ENCODE results near the gene CIAO3. TPM values are rescaled to one million over a fixed set of nuclear protein-coding genes. Genes with fewer than 3 reads are reported as not detected.

Gene CIAO3
- total RNA-seq, 1 experiment from 2014 or later, result 27.1 TPM

DNA sequence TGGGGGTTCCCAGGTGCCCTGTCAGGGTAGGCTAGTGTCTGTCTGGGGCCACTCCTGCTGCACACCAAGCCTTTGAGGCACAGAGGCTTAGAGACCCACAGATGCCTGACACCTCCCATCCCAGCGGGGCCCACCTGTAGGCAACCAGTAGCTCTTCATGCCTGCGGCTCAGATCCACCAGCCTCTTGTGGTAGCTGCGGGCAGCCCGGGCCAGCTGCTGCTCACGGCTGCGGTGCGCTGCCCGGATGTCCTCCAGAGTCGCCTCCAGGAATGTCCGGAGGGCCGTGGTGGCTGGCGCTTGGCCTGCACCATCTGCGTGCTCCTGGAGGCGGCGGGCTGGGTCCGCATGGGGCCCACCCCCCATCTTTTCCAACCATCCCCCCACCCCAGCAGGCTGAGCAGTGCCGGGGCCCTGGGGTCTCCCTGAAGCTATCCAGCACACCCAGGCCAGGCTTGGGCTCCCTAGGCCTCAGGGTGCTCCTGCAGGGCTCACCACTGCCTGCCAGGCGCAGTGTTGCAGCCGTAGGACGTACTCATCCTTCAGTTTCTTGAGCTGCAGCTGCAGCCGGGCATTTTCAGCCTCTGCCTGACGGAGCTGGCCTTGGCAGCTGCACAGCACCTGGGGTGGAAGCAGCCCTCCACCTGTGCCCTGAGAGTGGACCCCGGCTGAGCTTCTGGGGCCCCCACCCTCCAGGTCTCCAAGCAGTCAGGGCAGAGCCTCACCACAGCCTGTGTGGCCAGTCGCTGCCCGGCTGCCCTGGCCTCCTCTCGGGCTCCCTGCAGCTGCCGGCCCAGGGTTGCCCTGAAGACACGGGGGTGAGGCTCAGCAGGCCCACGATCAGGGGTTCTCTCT lies 16.4 kb downstream of the CIAO3 start:
- no peak for DNase-seq (ENCODE audit: low read depth)

DNA sequence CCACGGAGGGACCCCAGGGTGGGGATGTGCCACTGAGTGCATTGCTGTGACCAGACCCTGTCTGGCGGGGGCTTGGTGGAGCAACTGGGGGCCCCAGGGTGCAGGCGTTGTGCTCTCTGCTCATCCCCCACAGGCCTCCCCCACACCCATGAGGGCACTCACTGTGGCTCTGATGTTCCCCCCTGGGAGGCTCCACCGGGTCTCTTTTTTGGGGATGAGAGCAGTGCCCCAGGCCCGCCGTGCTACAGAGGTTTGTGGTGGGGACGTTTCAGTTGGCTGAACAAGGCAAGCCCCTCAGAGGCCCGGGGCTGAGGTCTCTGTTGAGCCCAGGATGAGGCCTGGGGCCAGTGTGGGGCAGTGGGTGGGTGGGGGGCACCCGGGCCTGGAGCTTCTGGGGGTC lies 17.1 kb downstream of the CIAO3 start:
- DNase-seq (ENCODE audit: low read depth), result no peak

DNA sequence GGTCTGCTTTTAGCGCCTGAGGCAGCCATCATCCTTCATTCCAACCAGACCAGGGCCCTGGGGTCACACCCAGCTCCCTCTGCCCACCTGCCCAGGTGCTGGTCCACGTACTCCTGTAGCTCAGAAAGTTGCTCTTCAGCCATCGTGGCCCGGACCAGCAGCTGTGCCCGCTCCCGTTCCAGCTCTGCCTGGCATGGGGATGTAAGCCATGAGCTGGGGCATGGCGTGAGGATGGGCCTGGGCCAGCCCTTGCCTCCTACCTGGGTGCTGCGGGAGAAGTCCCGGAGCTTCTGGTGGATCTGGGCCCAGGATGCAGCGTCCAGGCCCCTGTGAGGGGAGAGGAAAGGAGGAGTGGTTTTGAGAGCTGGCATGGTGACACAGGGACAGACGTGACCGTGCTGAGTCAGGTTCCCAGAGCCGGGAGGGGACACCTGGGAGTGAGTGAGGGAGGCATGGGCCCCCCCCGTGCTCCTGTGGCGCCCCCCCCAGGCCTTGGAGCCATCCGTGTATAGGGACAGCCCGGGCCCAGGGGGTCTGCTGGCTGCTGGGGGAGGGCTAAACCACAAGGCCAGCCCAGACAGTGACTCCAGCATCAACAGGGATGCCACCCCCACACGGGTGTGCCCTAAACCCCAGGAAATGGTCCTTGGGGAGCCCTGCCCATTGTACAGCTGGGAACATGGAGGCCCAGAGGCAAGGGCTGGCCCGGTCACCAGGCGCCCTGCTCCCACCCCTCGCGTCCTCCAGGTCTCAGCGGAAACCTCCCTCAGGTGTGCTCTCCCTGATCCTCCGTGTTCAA lies 17.8 kb downstream of the CIAO3 start:
- no peak for DNase-seq (ENCODE audit: low read depth)

DNA sequence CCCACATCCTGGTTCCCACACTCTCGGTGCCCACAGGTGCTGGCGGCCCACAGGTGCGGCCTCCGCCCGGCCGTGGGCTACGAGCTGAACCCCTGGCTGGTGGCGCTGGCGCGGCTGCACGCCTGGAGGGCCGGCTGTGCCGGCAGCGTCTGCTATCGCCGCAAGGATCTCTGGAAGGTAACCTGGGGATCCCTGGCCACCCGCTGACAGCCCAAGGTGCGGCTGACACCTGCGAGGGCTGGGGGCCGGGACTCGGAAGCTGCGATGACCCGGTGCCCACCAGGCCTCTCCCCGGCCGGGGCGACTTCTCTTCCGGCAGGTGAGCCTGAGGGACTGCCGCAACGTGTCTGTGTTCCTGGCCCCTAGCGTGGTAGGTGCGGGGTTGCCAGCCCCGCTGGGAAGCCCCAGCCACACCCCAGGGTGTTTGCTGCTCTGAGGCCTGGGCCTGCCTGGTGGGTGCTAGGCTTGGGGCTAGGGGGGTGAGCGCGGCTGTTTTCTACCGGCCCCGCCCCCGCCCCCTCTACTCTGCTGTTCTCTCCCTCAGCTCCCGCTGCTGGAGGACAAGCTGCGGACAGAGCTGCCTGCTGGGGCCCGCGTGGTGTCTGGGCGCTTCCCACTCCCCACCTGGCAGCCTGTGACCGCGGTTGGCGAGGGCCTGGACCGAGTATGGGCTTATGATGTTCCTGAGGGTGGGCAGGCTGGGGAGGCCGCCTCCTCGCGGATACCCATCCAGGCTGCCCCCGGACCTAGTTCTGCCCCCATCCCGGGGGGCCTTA lies 18.8 kb downstream of the CIAO3 start:
- no peak for DNase-seq (ENCODE audit: low read depth)

DNA sequence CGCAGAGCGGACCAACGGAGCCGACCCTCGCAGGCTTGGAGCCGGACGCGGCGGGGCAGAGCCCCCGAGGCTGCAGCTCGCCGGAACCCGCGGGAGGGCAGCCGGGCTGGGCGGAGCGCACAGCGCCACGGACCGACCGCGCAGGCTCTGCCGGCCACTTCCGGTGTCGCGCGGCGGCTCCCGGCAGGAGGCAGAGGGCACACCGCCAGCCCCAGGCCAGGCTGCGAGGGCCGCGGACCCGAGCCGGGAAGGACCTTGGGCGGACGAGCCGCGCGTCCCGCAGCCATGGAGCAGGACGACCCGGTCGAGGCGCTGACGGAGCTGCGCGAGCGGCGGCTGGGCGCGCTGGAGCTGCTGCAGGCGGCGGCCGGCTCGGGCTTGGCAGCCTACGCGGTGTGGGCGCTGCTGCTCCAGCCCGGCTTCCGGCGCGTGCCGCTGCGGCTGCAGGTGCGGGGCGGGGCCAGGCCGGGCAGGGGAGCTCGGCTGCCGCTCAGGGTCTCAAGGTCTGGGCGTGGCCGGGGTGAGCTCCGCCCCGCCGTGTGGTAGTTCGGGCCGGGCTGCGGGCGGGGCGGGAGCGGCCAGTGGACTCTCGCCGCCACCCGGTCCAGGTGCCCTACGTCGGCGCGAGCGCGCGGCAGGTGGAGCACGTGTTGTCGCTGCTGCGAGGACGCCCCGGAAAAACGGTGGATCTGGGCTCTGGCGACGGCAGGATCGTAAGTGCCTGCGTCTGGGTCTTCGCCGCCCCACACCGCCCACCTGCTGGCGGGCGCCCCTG lies 19.6 kb downstream of the CIAO3 start, which contains the start of gene ANTKMT:
ANTKMT (plus strand) TSS at position 157 of the 775 bp plus-strand sequence; CDS start at position 286, 129 bp downstream.
- DNase-seq (ENCODE audit: low read depth), result peak; percentile 72

DNA sequence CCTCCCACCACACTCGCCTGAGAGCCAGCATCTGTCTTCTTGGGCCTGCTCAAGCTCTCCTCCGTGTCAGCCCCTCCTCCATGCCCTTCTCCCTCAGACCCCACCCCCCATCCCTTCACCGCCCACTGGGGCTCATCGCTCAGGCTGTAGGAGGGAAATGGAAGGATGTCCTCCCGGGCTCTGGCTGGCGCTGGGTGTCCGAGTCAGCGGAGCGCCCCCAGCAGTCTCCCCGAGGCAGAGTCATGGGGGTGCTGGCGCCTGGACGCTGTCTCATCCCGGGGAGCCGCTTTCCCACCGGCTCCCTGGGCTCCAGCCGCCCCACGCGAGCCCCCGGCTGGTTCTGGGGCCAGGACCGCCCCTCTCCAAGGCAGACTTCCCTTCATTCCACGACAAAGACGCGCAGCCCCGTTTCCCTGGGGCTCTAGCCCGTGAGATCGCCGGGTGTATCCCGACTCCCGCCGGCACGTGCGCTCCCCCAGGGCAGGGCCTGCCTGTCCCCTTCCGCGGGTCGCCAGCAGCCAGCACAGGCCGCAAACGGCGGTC lies 20.3 kb downstream of the CIAO3 start:
- DNase-seq (ENCODE audit: low read depth), result peak; percentile 83

DNA sequence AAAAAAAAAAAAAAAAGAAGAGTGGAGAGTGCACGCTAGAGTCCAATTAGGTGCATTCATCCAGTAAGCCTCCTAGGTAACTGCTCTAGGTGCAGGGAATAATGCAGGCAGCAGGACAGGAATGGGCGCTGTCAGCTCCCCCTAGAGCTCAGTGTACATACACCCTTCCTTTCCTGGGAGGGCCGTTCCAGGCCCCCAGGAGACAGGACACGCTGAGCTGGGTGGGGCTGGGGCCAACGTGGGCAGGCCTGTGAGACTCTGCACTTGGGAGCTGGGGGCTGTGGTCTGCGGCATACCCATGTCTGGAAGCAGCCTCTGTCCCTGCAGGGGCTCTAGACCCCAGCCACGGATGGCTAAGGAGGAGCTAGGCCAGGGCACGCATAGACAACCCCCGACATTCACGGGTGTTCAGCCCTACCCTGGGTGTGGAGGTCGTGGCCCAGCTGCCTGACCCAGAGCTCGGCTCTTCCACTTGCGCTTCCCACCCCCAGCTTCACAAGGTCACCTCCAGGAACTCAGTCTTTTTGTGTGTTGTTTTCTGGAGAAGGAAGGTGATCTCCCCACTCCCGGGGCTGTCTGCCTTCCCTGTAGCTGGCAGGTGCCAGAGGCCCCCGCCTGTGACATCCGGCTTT lies 20.9 kb downstream of the CIAO3 start:
- peak; percentile 66 for DNase-seq (ENCODE audit: low read depth)

DNA sequence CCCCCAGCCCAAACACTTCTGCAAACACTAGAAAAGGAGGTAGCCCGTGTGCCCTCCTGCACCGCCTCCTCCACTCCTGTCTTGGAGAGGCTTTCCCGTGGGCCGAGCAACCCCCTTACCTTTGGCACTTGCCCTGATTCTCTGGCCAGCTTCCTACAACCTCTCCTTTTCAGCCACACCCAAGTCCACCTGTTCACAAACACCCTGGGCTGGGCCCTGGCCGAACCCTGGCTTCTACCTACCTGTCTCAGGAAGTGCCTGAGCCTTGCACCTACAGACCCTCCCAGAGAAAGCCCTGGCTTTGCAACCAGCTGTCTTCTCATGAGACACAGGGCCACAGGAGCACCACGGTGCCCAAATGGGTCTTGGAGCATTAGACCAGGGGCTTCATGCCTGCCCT lies 21.9 kb downstream of the CIAO3 start:
- DNase-seq (ENCODE audit: low read depth), result no peak

DNA sequence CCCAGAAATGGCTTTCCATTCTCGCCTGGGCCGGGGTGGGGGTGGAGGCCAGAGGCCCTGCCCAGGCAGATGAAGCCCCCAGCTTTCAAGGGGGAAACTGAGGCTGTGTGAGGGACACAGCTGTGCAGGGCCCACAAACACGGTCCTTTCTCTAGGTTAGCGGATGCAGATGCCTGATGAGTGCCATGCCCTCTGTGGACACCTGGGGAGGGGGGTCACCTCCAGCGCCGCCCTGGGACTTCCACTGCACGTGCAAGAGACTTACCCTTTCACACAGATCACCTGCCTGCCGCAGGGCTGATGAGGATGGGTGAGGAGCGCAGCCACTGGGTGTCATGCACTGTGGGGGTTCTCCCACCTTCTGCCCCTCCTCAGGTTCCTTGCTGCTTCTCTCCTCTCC lies 22.4 kb downstream of the CIAO3 start:
- no peak for DNase-seq (ENCODE audit: low read depth)

DNA sequence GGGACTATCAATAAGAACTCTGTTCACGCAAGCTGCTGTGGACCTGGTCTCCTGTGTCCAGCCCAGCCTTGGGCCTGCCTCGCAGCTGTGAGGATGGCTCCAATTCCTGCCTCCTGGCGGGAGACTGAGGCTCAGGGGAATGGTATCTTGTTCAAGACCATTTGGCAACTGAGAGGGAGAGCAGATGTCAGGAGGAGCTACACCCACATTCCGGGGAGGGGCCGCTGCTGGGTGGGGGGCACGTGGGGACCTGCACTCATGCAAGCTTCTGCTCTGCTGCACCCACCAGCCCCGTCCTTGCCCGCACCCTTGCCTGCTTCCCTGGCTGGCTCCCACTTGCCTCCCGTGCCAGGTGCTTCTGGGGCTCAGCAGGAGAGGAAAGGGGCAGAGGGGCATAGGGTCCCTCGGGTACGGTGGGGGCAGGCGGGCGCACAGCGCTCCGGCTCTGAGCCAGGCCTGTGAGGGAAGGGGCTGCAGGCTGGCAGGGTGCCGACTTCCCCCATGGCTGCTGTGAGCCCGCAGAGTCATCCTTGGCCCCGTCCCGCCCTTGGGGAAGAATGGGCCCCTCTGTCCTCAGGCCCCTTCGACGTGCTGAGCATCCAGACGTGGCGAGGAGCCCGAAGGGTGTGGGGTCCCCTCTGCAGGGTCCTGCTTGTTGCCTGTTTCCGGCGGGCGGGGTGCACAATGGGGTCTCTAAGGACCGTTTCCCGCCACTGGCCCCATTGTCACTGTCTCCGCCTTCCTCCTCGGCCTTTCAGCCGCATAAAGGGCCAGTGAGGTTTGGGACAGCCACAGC lies 23.1 kb downstream of the CIAO3 start:
- DNase-seq (ENCODE audit: low read depth), result no peak

DNA sequence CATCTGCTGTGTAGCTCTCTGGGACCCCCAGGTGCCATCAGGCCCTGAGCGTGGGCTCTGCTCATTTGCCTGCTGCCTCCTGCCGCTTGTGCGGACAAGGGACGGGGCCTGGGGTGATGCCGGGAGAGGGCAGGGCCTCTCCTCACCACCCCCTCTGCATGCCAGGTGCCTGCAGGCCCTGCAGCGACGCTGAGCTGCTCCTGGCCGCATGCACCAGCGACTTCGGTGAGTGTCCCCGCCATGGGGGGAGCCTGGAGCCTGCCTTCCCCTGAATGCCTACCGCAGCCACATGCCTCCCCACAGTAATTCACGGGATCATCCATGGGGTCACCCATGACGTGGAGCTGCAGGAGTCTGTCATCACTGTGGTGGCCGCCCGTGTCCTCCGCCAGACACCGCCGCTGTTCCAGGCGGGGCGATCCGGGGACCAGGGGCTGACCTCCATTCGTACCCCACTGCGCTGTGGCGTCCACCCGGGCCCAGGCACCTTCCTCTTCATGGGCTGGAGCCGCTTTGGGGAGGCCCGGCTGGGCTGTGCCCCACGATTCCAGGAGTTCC lies 23.9 kb downstream of the CIAO3 start:
- DNase-seq (ENCODE audit: low read depth), result no peak

DNA sequence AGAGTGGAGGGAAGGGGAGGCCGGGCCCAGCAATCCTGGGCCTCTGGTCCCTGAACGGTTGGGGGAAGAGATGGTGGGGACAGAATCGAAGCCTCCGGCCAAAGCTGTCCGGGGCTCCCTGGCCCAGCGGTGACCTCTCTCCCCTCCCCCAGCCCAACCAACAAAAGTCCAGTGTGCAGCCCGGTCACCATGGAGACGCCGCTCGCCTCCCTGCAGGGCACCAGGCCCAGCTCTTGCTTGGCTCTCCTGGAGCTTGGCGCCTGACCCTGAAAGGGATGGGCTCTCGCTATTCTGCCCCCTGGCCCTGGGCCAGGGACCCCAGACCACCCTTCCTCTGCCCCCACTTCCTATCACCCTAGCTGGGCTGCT lies 24.6 kb downstream of the CIAO3 start:
- peak; percentile 87 for DNase-seq (ENCODE audit: low read depth)

DNA sequence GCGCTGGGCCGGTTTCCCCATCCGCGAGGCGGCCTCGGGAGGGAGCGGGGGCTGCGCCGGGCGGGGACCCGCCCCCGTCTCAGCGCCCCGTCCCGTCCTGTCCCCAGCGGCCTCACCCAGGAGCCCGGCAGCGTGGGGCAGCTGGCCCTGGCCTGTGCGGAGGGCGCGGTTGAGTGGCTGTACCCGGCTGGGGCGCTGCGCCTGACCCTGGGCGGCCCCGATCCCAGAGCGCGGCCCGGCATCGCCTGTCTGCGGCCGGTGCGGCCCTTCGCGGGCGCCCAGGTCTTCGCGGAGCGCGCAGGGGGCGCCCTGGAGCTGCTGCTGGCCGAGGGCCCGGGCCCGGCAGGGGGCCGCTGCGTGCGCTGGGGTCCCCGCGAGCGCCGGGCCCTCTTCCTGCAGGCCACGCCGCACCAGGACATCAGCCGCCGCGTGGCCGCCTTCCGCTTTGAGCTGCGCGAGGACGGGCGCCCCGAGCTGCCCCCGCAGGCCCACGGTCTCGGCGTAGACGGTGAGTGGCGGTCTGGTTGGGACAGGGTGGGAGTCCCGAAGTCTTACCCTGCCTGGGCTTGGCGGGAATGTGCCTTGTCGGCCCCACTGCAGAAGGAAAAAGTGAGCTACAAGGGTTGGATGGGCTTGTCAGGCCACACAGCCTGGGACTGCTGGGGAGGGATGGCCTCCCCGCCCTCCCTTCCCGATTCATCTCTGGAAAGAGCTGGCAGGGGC lies 25.2 kb downstream of the CIAO3 start:
- no peak for DNase-seq (ENCODE audit: low read depth)

DNA sequence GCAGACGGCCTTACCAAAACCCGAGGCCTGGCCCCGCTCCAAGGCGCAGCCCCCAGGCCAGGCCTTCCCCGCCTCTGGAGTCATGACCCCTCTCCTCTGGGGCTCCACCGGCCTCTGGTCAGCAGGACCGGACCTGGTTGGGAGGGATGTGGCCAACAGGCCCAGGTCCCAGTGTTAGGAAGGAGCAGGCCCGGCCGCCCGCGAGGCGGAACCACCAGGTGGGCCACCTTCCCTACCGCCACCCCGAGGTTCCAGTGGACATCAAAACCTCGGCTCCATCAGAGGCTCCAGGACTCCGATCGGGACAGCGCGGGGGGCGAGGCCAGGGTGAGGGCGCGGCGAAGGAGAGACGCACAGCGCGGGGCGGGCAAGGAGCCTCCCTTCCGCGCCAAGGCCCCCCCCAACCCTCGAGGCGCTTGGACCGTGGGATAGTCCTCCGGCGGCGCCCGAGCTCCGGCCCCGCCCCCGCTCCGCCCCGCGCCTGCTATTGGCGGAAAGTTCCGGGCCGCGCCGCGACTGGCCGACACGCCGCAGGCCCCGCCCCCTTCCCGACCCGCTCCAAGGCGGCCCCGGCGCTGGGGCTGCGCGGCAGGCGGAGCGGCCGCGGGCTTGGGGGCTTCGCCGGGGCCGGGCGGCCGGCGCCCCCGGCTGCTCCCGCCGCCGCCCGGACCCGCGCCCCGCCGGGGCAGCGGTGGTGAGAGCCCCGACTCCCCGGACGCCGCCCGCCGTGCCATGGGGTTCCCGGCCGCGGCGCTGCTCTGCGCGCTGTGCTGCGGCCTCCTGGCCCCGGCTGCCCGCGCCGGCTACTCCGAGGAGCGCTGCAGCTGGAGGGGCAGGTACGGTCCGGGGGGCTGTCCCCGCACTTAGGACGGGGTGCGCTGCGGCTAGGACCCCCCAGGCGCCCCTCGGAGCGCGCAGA lies 26.0 kb downstream of the CIAO3 start, which contains the start of gene METRN:
METRN (plus strand) TSS at position 561 of the 919 bp plus-strand sequence; CDS start at position 733, 172 bp downstream.
- peak; percentile 87 for DNase-seq (ENCODE audit: low read depth)

DNA sequence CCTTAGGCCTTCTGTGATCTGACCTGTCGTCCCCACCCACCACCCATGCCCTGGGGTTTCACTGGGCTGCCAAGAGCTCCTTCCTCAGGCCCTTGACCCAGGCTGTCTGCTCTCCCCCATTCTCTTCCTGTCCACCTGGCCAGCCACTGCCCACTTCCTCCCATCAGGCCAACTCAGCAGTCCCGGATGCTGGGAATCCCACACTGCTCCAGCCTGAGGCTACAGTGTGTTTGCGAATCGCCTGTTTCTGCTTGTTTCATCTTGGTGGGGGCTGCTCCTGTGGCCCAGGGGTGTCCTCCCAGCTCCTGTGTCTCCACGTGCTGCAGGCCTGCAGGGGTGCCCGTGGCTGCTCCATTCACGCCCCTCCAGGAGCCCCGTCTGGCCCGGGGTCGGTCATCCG lies 26.7 kb downstream of the CIAO3 start:
- DNase-seq (ENCODE audit: low read depth), result peak; percentile 87

DNA sequence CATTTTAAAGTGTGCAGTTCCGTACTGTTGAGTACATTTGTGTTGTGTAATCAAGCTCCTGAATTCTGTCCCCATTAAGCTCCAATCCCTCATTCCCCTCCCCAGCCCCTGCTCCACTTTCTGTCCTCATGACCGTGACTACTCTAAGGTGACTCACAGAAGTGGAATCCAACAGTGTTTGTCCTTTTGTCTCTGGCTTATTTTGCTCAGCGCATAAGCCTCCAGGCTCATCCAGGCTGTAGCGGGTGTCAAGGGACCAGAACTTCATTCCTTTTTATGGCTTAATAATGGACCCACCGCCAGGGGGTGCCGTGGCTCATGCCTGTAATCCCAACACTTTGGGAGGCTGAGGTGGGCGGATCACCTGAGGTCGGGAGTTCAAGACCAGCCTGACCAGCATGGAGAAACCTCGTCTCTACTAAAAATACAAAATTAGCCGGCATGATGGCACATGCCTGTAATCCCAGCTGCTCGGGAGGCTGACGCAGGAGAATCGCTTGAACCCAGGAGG lies 28.0 kb downstream of the CIAO3 start:
- DNase-seq (ENCODE audit: low read depth), result peak; percentile 99

Data from M059J (cell line).